Frontal cortex (tissue), 4 donors: ENCODE results near the gene ITPR3. TPM values are rescaled to one million over a fixed set of nuclear protein-coding genes. Genes with fewer than 3 reads are reported as not detected.

Experiments
- DNase-seq, 2 donors: peaks; one replicate each; pipeline ENCODE4 v3.0.0; 2012; ENCODE audit warnings: low spot score in 2 of 2
- FAIRE-seq: peaks from 2 replicates; lab custom pipeline; 2012; peaks lifted over from hg19 to GRCh38; lab: Jason Lieb, UNC
- total RNA-seq: library from RNA; depleted of rRNA; stranded (reverse); fragments of >200 nt; gene quantifications from one replicate; pipeline ENCODE4 v1.2.3, GENCODE V29; 2014
- donor health status: control.
- donor health status: control.
- donor health status: control.

The ITPR3 gene
- total RNA-seq, 1 donor from 2014 or later: 1.2 TPM

- DNase-seq (no peak), FAIRE-seq (no peak)
Measured at GRCh38 chr6:33724102-33725023, 103.2 kb downstream of the ITPR3 start.

- FAIRE-seq (no peak), DNase-seq (no peak)
Measured at GRCh38 chr6:33725222-33725621, 104.1 kb downstream of the ITPR3 start.

GRCh38 chr6:33725891-33726673, 105.0 kb downstream of the ITPR3 start:
- FAIRE-seq: no peak
- DNase-seq: no peak

GRCh38 chr6:33726696-33727095, 105.6 kb downstream of the ITPR3 start:
- FAIRE-seq (no peak), DNase-seq (no peak)

DNA sequence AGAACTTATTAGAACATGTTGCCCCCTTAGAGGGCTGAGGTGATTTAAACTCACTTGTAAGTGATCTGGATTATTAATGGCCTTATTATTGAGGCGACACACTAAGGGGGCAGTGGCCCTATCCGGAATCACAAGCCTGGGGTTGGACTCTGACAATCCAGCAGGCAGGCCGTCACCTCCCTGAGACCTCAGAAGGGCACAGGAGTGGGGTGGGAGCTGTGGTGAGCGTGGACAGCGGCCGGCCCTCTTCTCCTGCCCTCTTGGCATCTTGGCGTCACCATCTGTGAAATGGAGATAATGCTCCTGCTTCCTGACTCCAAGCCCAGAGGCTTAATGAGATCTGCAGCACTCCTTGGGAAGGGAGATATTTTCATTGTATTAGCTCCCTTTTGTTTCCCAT, 106.0 kb downstream of the ITPR3 start:
- FAIRE-seq (no peak), DNase-seq (no peak)

GRCh38 chr6:33727932-33728331, 106.8 kb downstream of the ITPR3 start:
- no peak for DNase-seq
- FAIRE-seq: no peak

DNA sequence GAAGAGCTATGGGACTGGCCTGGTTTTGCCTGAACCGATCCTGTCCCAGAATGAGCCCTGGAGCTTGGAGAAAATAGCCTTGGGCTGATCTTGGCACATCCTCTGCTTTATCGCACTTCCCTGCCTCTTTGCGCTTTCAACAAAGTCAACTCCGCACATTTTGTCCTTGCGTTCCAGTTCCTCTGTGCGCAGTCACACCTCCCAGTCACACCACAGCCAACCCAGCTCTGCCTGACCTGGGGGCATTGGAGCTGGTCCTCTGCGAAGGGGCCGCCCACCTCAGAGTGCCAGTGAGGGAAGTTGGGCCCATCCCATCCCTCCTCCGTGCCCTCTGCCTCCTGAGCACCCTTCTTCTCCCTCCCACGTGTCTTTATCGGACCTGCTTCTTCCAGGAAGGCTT, 107.3 kb downstream of the ITPR3 start:
- FAIRE-seq: no peak

DNA sequence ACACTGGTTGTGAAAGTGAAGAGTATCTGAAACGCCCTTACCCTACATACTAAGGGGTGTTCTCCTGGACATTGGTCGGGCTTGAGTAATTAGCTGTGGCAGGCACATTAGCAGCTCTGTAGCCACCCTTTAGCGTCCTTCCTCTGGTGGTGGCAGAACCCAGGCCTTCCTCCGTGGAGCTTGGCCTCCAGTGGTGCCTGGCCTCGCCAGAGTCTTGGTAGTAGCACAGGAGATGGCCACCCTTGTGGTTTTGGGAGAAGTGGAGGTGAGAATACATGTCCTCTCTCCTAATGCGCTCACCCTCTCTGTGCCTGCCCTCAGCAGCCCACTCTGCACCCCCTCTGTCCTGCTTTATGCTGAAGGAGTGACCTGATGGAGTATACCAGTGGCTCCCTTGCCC, 107.9 kb downstream of the ITPR3 start:
- FAIRE-seq (no peak), DNase-seq (no peak)

More for the DNA sequence above, 107.3 kb downstream of the ITPR3 start:
- no peak for DNase-seq

- DNase-seq: no peak
- no peak for FAIRE-seq
Measured at GRCh38 chr6:33730611-33731010, 109.5 kb downstream of the ITPR3 start.

DNA sequence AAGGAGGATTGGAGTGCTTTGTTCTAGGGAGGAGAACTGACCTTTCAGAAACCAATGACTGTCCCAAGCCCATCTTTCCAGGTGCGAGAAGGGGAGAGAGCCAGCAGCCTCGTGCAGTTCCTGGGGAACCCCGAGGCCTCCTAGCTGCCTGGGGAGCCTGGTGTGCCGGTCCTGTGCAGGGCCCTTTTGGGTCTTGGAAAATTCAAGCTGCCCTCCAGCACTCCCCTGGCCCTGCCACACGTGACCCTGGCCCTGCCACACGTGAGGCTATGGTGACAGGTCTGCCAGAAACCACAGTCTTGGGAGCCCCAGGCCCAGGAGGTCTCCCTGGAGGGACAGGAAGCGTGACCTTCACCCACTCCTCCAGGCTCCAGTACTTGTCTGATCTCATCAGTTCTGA, 109.9 kb downstream of the ITPR3 start:
- FAIRE-seq (no peak), DNase-seq (no peak)

- FAIRE-seq: no peak
Measured at GRCh38 chr6:33731751-33732282, 110.7 kb downstream of the ITPR3 start.

GRCh38 chr6:33732385-33732784, 111.3 kb downstream of the ITPR3 start:
- FAIRE-seq (no peak), DNase-seq (no peak)

More at GRCh38 chr6:33731751-33732282, 110.7 kb downstream of the ITPR3 start:
- no peak for DNase-seq

DNA sequence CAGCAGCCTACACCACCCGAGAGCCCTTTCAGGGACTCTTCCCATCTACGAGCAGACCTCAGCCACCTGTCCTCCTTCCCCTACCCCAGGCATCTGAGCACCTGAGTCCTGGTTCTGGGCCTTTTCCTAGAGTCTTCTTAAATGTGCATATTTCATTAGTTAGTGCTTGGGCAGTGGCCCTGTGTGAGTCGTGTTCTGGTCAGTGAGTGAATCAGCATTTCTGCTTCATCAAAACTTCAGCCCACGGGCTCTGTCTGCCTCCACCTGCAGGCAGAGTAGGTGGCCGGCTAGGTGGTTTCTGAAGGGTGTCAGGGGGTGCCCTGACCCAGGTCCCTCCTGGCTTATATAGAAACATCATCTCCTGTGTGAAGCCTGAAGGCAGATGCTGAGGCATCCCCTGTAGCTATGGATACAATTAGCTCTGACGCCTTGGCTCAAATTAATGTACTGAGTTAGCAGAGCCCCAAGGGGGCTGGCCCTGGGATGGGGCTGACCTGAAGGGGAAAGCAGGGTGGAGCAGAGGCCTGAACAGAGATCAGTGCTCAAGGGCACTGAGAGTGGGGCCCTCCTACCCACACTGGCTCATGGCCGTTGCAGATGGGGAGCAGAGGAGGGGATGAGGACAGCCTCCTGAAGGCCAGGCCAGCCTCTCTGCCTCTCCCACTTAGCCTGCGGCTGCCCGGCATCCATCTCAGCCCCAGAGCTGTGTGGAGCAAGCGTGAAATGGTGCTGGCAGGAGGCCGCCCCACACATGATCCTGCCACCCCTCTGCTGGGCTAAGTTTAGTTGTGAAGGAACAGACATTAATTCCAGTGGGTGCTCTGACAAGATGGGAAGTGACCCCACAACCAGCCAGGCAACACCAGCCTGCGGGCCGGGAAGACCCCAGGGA, 111.9 kb downstream of the ITPR3 start:
- DNase-seq (no peak), FAIRE-seq (no peak)

DNA sequence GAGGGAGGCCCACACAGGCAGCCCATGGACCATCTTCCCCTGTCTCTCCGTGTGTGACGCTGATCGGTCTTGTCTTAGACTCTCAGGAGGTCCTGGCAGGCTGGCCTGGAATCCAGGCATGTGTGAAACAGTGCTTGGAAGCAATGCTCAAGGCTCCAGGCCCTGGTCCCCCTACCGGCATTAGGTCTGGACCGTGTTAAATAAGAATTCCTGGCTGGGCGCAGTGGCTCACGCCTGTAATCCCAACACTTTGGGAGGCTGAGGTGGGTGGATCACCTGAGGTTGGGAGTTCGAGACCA, 112.5 kb downstream of the ITPR3 start:
- FAIRE-seq (no peak), DNase-seq (no peak)

- DNase-seq: no peak
- no peak for FAIRE-seq
Measured at GRCh38 chr6:33735216-33735615, 114.1 kb downstream of the ITPR3 start.

DNA sequence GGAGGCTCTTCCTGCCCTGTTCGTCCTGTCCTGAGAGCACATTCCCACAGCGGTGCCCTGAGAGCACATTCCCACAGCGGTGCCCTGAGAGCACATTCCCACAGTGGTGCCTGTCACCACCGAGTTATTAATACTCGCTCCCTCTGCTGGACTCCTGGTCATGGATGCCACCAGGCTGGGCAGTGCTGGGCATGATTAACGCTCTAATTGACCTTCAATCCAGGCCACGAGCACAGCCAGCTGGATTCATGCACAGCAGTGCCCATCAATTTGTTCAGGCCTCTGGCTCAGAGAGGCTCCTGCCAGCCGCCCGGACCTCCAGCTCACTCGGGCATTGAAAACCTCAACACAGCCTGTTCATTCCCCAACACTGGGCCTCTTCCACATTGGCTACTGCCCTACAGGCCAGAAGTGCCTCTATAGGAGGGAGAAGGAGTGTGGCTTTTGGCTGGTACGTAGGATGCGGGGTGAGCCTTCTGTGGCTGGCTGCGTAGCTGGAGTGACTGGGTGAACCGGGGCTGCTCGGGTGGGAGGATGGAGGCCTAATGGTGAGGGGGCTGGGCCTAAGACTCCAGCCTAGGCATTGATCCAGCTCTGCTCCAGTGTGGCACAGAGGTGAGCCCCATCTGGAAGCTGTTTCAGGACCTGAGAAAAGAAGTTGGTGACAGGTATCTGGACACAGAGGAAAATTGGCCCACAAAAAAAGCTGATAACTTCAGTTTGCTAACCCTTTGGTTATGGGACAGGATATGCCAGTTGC, 116.3 kb downstream of the ITPR3 start:
- DNase-seq: no peak

DNA sequence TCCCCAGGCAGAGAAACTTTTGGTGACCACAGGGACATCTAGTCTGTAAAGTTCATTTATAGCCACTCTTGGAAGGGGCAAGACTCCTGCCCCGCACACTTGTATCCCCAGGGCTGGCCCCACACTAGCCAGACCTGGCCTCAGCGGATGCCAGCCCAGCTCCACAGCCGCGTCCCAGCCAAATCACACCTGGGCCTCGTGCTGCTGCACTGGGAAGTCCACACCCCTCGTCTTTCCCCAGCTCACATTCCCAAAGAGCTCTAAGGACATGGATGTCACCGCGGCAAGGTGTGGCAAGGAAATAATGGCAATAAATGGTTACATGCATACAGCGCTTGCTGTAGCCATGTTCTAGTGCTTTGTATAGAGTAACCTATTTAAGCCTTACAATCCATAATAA, 117.0 kb downstream of the ITPR3 start:
- FAIRE-seq (no peak), DNase-seq (no peak)

More for the DNA sequence above, 116.3 kb downstream of the ITPR3 start:
- no peak for FAIRE-seq

- FAIRE-seq: no peak
Measured at GRCh38 chr6:33738879-33739278, 117.8 kb downstream of the ITPR3 start.

GRCh38 chr6:33739571-33739970, 118.4 kb downstream of the ITPR3 start:
- FAIRE-seq: no peak
- DNase-seq: no peak

More at GRCh38 chr6:33738879-33739278, 117.8 kb downstream of the ITPR3 start:
- no peak for DNase-seq
